Activated naive CD4-positive, alpha-beta T cell treated with anti-CD3 and anti-CD28 coated beads for 36 hours (primary cell): ENCODE measurements around the gene NEUROD1. TPM values are rescaled to one million over a fixed set of nuclear protein-coding genes. Genes with fewer than 3 reads are reported as not detected.
A peak's percentile ranks its signal among the peaks of the same experiment; 100 is the strongest.

Source experiments
- CTCF ChIA-PET: fragments of 350-600 bp; sonication (Branson Sonifier 250); formaldehyde crosslinking; loops from one replicate; lab custom pipeline; 2021; ENCODE audit warnings: antibody characterized with exemption; lab: Charles Lee
- DNase-seq: peaks from one replicate; pipeline ENCODE4 v3.0.0-alpha.2; 2020
- H3K27ac Mint-ChIP-seq: one replicate; pipeline ENCODE4 v1.8.0; 2021; ENCODE audit warnings: mild to moderate bottlenecking, mixed read lengths
- H3K27me3 Mint-ChIP-seq: one replicate; pipeline ENCODE4 v1.8.0; 2021; ENCODE audit warnings: low read depth, mixed read lengths
- H3K36me3 Mint-ChIP-seq: one replicate; pipeline ENCODE4 v1.8.0; 2021; ENCODE audit warnings: low read depth, mixed read lengths
- H3K4me1 Mint-ChIP-seq: one replicate; pipeline ENCODE4 v1.8.0; 2021; ENCODE audit warnings: low read depth, mixed read lengths
- H3K4me3 Mint-ChIP-seq: one replicate; pipeline ENCODE4 v1.8.0; 2021; ENCODE audit warnings: mild to moderate bottlenecking, moderate library complexity, mixed read lengths
- H3K9me3 Mint-ChIP-seq: one replicate; pipeline ENCODE4 v1.8.0; 2021; ENCODE audit warnings: mixed read lengths
- intact Hi-C: fragments of 100-400 bp; cut with micrococcal nuclease; formaldehyde crosslinking; loops from one replicate; pipeline ENCODE4 v1.15.1; 2023
- total RNA-seq, 2 experiments: library from RNA; stranded (reverse); gene quantifications; one replicate each; pipeline ENCODE4 v1.2.3, GENCODE V29; 2021

NEUROD1 gene
- total RNA-seq, 2 experiments from 2014 or later, result not detected

- intact Hi-C loops, result loop anchor here (1.0 kb wide), 1 partner anchor 8 kb away; no protein-coding TSS in a partner anchor
- no peak for DNase-seq
- Mint-ChIP-seq H3K27me3 (peaks cover 53% of the 10 kb centered on the region), H3K9me3 (no peaks in the 10 kb centered on the region), H3K4me1 (peaks cover 28% of the 10 kb centered on the region), H3K27ac (no peak overlapping the region), H3K4me3 (no peak overlapping the region), H3K36me3 (no peaks in the 10 kb centered on the region)
- CTCF ChIA-PET, result interaction anchor here (2.9 kb wide), 1 partner anchor 29 kb away, joined by 13 read pairs; no protein-coding TSS in a partner anchor
Observed at GRCh38 chr2:181686576-181687185, 6.4 kb upstream of the NEUROD1 start.

DNA sequence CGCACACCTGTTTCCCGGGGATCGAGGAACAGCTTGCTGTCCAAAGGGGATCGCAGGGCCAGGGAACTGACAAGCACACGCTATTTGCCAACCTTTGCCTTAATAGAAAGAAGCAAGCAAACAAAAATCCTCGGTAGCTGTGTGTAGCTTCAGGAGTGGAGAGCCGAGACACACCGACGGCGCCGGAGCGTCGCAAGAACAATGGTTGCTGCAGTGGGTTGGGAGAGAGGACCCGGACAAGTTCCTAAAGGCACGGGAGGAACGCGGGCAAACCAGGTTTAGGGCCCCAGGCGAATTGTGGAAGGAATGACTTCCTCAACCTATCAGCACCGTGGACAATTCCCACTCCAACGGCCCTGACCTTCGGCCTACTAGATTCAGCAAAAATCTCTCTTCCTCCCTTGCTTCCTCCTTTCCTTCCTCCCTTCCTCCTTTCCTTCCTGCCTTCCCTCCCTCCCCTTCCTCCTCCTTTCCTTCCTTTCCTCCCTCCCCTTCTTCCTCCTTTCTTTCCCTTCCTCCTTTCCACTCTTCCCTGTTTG lies 4.9 kb upstream of the NEUROD1 start:
- H3K36me3 Mint-ChIP-seq, result no peaks in the 10 kb centered on the region
- no peaks in the 10 kb centered on the region for H3K9me3 Mint-ChIP-seq
- no peak overlapping the region for H3K27ac Mint-ChIP-seq
- DNase-seq, result no peak
- H3K4me1 Mint-ChIP-seq, result peaks cover 39% of the 10 kb centered on the region
- intact Hi-C loops, result no loop called here
- H3K27me3 Mint-ChIP-seq, result peaks cover 68% of the 10 kb centered on the region
- H3K4me3 Mint-ChIP-seq, result no peak overlapping the region
- CTCF ChIA-PET, result interaction anchor here (0.8 to 2.9 kb wide), 2 partner anchors 12 to 30 kb away, joined by 3 to 13 read pairs; no protein-coding TSS in a partner anchor

DNA sequence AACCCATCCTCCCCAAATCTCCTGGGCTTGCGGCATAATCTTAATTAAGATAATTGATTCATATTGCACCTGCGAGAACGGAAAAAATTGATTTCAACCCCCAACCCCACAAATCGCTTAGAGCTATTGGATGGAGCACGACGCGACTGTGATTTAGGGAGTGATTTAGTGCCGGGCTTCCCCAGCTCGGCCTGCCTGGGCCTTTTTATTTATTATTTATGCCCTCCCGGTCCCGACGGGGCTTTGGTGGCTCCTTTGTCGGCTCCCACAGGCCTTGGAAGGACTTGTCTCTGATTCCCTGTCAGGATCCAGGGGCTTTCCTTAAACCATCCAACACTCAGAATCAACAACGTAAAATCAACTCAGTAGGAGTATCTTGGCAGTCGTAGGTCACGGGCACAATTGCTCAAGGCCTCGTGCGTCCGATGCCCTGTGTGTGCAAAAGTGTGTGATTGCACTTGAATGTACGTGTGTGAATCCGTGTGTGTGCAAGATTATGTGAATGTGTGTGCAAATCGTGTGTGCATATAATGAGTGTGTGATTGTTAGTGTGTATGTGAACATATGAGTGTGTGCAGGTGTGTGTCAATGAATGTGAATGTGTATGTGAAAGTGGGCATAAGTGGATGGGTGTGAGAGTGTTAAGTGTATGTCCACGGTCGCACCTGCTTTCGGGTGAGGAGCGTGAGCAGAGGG lies 4.3 kb upstream of the NEUROD1 start:
- peaks cover 72% of the 10 kb centered on the region for H3K27me3 Mint-ChIP-seq
- CTCF ChIA-PET, result interaction anchor here (1.0 to 2.9 kb wide), 2 partner anchors 31 to 580 kb away, joined by 3 to 13 read pairs; no protein-coding TSS in a partner anchor
- DNase-seq, result no peak

GRCh38 chr2:181683518-181684453 lies 3.5 kb upstream of the NEUROD1 start:
- H3K27ac Mint-ChIP-seq, result no peak overlapping the region
- intact Hi-C loops, result loop anchor here (5.0 kb wide), 2 partner anchors 366 to 381 kb away; no protein-coding TSS in a partner anchor

More for the DNA sequence above, 4.3 kb upstream of the NEUROD1 start:
- Mint-ChIP-seq H3K27ac (no peak overlapping the region), H3K36me3 (no peaks in the 10 kb centered on the region), H3K4me1 (peaks cover 40% of the 10 kb centered on the region), H3K4me3 (no peak overlapping the region), H3K9me3 (no peaks in the 10 kb centered on the region)
- intact Hi-C loops, result loop anchor here (5.0 kb wide), 2 partner anchors 367 to 382 kb away; no protein-coding TSS in a partner anchor

GRCh38 chr2:181682795-181683517 lies 2.6 kb upstream of the NEUROD1 start:
- peaks cover 89% of the 10 kb centered on the region for H3K27me3 Mint-ChIP-seq
- H3K36me3 Mint-ChIP-seq, result peaks cover 6% of the 10 kb centered on the region
- H3K4me3 Mint-ChIP-seq, result peak overlapping the region; percentile 68
- H3K9me3 Mint-ChIP-seq, result no peaks in the 10 kb centered on the region
- no peak overlapping the region for H3K27ac Mint-ChIP-seq
- CTCF ChIA-PET, result no interaction called here
- intact Hi-C loops, result loop anchor here (5.0 kb wide), 2 partner anchors 366 to 381 kb away; no protein-coding TSS in a partner anchor
- H3K4me1 Mint-ChIP-seq, result peaks cover 53% of the 10 kb centered on the region
- DNase-seq, result peak; percentile 8

More at GRCh38 chr2:181683518-181684453, 3.5 kb upstream of the NEUROD1 start:
- CTCF ChIA-PET, result interaction anchor here (1.0 kb wide), 1 partner anchor 579 kb away, joined by 3 read pairs; no protein-coding TSS in a partner anchor
- peaks cover 2% of the 10 kb centered on the region for H3K36me3 Mint-ChIP-seq
- peaks cover 47% of the 10 kb centered on the region for H3K4me1 Mint-ChIP-seq
- H3K9me3 Mint-ChIP-seq, result no peaks in the 10 kb centered on the region
- H3K4me3 Mint-ChIP-seq, result peak overlapping the region; percentile 68
- peaks cover 80% of the 10 kb centered on the region for H3K27me3 Mint-ChIP-seq
- DNase-seq, result peak; percentile 27

GRCh38 chr2:181682026-181682789 lies 1.9 kb upstream of the NEUROD1 start:
- H3K27me3 Mint-ChIP-seq, result peaks cover 86% of the 10 kb centered on the region
- H3K9me3 Mint-ChIP-seq, result no peaks in the 10 kb centered on the region
- CTCF ChIA-PET, result no interaction called here
- no peak overlapping the region for H3K27ac Mint-ChIP-seq
- peaks cover 55% of the 10 kb centered on the region for H3K4me1 Mint-ChIP-seq
- H3K36me3 Mint-ChIP-seq, result peaks cover 6% of the 10 kb centered on the region
- peak overlapping the region; percentile 68 for H3K4me3 Mint-ChIP-seq
- DNase-seq, result no peak
- intact Hi-C loops, result loop anchor here (5.0 kb wide), 2 partner anchors 365 to 380 kb away; no protein-coding TSS in a partner anchor

- H3K4me1 Mint-ChIP-seq, result peaks cover 55% of the 10 kb centered on the region
- H3K27ac Mint-ChIP-seq, result no peak overlapping the region
- CTCF ChIA-PET, result interaction anchor here (1.1 kb wide), 1 partner anchor 23 kb away, joined by 3 read pairs; no protein-coding TSS in a partner anchor
- no peak for DNase-seq
- peaks cover 6% of the 10 kb centered on the region for H3K36me3 Mint-ChIP-seq
- intact Hi-C loops, result loop anchor here (1.0 to 5.0 kb wide), 3 partner anchors 9 to 379 kb away; no protein-coding TSS in a partner anchor
- H3K27me3 Mint-ChIP-seq, result peaks cover 82% of the 10 kb centered on the region
- peak overlapping the region; percentile 67 for H3K4me3 Mint-ChIP-seq
- H3K9me3 Mint-ChIP-seq, result no peaks in the 10 kb centered on the region
Observed at GRCh38 chr2:181680937-181681811, 857 bp upstream of the NEUROD1 start.

GRCh38 chr2:181679544-181679979 lies 755 bp downstream of the NEUROD1 start:
- DNase-seq, result no peak
- intact Hi-C loops, result loop anchor here (2.0 kb wide), 1 partner anchor 213 kb away; no protein-coding TSS in a partner anchor
- Mint-ChIP-seq H3K27me3 (peaks cover 78% of the 10 kb centered on the region), H3K4me1 (peaks cover 47% of the 10 kb centered on the region), H3K27ac (no peak overlapping the region), H3K9me3 (no peaks in the 10 kb centered on the region), H3K36me3 (peaks cover 6% of the 10 kb centered on the region), H3K4me3 (peak overlapping the region; percentile 30)
- CTCF ChIA-PET, result interaction anchor here (0.7 to 0.8 kb wide), 2 partner anchors 97 to 800 kb away, joined by 3 read pairs; no protein-coding TSS in a partner anchor

GRCh38 chr2:181678861-181679543 lies 1.3 kb downstream of the NEUROD1 start:
- intact Hi-C loops, result loop anchor here (1.0 to 2.0 kb wide), 2 partner anchors 7 to 214 kb away; no protein-coding TSS in a partner anchor
- peaks cover 6% of the 10 kb centered on the region for H3K36me3 Mint-ChIP-seq
- H3K4me1 Mint-ChIP-seq, result peaks cover 45% of the 10 kb centered on the region
- no peaks in the 10 kb centered on the region for H3K9me3 Mint-ChIP-seq
- peaks cover 76% of the 10 kb centered on the region for H3K27me3 Mint-ChIP-seq
- CTCF ChIA-PET, result interaction anchor here (0.7 to 0.8 kb wide), 2 partner anchors 97 to 799 kb away, joined by 3 read pairs; no protein-coding TSS in a partner anchor
- H3K4me3 Mint-ChIP-seq, result no peak overlapping the region
- DNase-seq, result no peak
- H3K27ac Mint-ChIP-seq, result peak overlapping the region; percentile 17
